HS-27A (cell line): ENCODE results near the gene TRAPPC12.
"Not testable (repeated sequence)": the region's sequence is repeated elsewhere in the genome, so short reads cannot be mapped to it uniquely, and the experiment has no call there.

Experiments used
- DNase-seq: peaks from one replicate; pipeline ENCODE4 v3.0.0-alpha.2; 2012; ENCODE audit warnings: low read depth, missing footprints

TRAPPC12 gene

DNA sequence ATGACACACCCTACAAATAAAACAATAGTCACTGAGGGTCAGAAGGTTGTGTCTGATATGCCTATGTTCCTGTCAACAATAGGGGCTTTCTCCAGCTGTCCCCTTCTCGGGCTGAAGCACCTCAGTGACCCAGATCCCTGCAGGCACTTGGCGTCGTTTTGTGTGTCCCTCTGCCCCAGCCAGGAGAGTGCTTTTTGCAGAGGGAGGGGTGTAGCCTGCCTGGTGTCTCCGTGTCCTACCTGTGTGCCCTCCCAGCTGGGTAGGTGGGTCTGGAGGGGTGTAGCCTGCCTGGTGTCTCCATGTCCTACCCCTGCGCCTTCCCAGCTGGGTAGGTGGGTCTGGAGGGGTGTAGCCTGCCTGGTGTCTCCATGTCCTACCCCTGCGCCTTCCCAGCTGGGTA is 74.5 kb downstream of the TRAPPC12 start:
- not testable (repeated sequence) for DNase-seq

DNA sequence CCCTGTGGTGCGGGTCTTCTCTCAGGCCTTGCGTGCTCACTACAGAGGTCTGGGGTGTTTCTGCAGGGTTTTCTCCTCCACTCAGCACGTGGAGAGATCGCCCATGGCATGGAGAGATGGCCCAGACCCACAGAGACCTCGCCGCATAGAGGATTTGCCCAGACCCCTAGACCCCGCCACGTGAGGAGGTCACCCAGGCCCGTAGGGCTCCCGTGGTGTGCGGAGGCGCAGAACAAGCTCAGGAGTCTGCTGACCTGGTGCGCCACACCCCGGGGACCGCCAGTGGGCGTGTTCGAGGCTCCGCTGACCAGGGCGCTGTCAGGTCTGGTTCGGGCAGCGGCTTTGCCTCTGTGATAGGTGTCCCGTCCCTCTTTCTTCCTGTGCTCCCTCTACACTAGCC is 75.3 kb downstream of the TRAPPC12 start:
- DNase-seq: no peak

DNA sequence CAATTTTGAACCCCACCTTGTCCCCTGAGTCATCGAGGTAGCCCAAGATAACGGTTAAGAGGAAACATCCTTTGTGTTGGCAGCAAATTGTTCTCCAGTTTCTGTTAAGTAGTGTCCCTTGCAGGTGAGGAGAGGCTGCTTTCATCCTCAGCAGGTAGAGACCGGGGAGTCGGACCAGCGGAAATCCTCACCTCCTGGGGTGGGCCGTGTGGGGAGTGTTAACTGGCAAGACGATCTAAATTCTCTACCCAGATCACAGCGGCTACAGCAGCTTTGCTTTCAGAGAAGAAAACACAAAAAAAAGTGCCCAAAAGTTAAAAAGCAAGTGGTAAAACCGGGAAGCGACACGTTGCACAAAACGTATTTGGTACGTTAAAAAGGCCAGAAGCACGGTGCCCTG is 76.6 kb downstream of the TRAPPC12 start:
- DNase-seq: no peak

DNA sequence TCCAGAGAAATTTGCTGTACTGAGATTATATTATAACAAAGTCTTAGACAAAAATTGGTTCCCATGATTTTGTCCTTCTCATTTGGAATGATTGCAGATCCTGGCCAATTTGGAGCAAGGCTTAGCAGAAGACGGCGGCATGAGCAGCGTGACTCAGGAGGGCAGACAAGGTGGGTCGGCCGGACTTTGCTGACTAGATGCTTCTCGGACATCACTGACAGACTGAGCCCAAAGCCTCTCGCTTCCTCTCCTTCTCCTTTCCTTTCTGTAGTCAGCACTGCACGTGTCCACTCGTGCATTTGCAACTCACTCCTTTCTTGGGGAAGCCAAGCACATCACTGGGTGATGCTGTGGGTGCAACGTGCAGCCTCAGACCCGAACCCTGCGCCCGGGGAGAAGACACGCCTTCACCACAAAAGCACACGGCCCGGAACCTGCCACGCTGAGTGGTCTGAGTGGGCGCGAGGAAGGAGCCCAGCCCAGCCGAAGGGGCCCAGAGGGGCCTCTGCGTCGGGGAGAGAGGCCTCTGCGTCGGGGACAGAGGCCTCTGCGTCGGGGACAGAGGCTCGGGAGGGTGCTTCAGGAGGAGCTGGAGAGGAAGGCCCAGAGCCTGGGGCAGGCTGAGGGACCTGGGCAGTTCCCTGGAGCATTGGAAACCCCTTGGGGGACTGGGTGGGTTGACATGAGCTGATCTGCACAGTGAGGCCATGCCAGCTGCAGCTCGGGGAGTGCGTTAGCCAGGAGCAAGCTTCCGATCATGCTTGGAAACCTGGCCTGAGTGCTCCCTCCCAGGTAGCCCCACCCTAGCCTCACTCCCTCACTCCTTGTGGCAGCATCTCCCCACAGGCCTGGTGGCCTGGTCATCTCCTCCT is 78.3 kb downstream of the TRAPPC12 start:
- no peak for DNase-seq

DNA sequence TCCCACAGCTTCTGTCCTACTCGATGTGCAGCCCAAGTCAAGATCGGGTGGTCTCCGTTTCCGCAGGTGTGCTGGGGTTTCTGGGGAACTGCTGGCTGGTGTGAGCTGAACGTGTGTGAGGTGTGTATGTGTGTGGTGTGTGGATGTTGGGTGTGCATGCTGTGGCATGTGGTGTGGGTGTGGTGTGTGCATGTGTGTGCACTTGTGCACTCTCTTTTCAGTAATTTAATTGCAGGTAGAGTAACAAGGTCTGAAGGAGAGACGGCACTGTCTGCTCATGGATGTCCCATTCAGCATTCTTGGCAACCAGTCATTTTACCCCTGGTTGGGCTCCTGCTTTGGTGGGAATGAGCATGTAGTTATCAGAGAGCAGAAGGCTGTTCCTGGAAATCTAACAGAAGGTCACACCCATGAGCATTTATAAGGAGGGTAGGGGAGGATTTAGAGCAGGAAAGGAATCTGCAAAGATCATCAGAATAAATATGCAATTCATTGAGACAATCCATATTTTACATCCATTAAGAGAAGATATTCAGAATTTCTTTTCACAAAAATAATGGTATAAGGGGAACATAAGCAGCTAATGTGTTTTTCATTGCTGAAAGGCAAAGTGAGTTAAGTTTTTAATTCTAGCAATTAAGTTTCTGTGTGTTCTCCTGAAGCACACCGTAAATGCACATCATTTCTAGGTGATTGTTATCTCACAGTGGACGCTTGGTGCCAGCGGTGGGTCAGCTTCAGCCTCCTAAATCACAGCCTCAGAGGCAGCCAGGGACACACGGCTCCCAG is 79.1 kb downstream of the TRAPPC12 start:
- DNase-seq: no peak

DNA sequence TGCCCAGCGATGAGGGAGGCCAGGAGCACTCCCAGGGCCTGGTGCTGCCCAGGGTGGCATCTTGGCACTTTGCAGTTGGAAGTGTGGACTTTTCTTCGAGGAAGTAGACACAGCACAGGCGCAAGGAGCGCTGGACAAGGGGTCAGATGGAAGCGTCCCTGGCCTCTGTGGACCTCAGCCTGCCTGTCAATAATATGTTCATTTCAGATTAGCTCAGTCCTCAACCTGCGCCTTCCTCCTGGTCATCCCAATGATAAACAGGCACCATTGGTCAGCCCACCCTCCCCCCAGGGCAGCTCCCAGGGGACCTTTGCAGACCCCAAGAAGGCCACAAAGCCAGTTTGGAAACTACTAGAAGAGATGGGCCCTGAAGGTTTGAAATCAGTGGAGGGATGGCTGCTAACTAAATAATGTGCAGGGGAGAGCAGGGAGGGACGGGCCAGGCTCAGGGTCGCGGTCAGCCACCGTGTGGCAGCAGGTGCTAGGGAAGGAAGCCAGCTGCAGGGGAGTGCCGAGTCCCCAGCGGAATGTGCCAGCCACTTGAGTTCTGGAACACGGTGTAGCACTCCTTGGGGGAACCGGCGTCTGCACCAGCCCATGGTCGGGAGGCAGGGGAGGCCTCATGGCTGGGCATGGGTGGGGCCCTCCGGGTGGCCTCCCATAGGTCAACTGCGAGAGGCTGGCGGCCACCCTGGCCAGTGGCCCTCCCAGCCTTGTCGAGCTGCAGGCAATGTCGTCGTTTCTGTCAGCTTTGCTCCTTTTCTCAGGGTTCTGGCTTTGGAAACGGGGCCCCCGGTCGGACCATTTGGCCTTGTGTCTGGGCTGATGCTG is 79.9 kb downstream of the TRAPPC12 start:
- DNase-seq: no peak

DNA sequence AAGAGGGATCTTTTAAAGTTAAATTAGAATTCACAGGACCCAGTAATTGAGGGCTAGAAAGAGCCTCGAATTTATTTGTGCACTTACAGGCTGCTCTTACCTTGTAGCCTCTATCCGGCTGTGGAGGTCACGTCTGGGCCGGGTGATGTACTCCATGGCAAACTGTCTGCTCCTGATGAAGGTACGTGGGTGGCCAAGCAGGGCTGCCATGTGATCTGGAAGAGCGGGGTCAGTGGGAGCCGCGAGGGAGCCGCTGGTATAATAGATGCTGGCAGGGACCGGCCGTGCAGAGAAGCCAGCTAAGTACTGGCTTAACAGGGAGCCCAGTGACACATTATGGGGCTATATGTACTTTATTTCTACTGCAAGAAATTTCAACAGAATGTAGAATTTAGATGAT is 80.7 kb downstream of the TRAPPC12 start:
- no peak for DNase-seq

DNA sequence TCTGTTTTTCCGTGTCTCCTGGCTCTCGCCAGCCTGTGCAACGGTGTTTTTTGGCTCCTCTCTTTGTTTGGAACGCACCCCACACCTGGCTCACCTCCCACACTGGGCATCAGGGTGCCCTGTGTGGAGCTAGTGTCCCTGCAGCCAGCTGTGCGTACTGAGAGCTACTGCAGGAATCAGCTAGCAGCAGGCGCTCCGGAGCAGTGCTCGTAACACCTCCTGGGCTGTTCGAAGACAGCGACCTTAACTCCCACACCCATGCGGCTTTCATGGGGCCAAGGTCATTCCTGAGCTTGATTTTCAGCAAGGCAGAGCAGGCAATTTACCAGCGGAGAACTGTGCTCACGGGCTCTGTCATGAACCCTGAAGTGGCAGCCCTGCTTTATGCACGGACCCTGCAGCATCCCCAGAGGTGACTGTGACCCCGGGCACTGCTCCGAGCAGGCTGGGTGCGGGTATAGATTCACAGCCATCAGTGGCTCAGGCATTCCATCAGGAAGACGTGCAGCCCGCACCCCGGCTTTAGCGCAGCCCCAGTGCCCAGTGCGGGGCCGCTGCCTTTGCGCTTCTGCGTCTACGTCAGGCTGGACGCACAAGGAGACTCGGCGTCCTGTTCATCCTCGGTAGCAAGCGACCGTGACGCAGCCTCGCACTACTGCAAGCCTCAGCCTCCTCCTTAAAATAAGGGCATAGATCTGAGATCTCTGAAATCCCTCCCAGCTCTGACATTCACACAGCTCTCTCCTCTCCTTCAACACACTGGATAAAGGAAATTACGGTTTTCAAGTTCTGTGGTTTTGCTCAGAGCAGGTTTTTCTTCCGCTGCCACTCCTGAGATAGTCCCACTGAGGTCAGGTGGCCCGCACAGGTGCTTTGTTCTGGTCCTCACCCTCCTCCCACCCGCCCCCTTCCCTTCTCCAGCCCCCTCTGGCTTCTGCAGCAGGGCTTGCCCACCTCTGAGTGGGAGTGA is 81.6 kb downstream of the TRAPPC12 start:
- DNase-seq: no peak

DNA sequence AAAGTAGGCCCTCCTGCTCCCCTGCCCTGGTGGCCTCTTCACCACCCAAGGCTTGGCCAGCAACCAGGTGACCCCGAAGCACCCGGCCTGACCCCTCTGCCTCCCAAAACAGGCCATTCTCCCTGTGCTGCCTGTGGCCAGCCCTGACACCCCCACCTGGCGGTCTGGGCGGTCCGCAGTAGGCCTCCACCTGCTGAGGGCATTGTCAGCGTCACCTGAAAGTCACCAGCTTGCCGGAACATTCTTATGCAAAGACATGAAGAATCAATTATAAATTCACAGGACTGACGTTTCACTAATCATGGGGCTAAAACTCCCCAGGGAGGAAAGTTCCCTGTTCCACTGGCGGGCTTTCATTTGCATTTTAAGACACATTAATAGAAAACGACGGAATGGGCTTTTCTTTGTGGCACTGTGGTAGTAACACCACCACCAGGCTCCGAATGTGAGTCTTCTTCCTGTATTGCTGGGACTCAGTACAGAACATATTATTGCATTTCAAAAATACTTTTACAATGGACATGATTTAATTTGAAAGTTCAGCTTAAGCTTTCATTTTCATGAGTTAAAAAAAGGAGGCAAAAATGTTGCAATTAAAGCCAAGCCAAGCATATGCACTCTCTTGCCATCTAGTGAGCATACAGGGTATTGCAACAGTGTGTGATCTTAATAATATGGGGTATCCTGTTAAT is 82.5 kb downstream of the TRAPPC12 start:
- DNase-seq: no peak

DNA sequence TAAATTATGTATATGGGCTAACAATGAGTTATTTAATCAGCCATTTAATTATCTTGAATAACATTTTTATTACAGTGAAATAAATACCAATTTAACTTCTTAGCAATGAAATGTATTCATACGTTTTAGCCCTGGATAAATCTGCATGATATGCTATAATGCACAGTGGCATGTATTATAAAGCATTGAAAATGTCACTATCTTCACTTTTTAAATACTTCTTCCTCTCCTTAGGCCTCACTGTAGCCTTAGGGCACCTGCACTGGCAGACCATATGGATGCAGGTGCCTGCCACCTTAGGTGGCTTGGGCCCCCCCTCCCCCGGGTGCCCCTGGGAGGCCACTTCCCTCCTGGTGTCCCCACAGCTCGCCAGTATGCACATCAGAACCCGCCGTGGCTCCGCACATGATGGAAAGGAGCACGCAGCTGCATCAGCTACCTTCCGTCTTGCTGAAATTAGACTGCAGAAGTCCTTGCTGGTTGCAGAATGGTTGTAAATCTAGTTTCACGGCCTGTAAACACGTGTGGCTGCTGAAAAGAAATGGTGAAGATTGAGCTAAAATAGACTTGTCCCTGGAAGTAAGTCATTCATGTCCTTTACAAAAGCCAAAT is 83.1 kb downstream of the TRAPPC12 start:
- DNase-seq: no peak

DNA sequence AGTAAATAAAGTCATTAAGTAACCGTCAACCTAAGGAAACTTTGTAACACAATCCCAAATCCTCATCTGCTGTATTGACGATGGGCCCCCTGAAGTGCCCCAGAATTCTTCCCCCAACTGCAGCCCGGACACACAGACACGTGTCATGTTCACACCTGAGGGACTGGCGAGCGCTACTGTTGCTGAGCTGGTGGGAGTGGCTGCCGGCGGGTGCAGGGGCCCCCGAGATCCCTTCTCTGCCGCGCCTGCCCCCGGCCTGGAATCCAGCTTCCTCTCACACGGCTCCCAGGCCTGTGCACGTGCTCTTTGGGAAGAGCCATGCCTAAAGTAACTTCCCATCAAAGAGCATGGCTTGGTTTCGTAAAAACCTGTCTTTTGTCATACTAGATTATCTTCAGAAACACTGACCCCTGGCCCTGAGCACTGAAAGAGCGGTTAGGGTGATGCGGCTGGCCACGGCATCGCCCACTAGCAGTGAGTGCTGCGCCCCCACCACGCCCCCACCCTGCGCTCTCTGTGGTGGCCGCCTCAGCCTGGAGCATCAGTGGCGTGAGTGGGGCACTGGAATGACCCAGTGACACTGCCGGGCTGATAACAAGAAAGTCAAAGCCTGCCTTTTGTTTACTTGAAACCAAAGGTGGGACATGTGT is 83.8 kb downstream of the TRAPPC12 start:
- no peak for DNase-seq

DNA sequence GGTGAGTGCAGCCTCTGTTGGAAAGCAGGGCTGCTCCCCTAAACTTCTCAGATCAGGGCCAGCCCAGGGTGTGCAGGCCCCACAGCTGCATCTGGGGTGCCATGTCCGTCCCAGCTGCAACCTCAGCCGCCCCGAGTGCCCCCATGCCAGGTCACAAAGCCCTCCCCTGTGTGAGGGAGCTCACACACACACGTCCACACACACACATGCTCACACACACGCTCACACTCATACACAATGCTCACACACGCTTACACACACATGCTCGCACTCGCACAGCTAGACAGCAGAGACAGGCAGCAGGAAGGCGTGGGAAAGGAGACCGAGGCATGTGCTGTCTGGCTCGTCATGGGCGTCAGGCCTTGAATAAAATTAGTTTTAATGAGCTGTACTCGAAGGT is 84.5 kb downstream of the TRAPPC12 start:
- no peak for DNase-seq

DNA sequence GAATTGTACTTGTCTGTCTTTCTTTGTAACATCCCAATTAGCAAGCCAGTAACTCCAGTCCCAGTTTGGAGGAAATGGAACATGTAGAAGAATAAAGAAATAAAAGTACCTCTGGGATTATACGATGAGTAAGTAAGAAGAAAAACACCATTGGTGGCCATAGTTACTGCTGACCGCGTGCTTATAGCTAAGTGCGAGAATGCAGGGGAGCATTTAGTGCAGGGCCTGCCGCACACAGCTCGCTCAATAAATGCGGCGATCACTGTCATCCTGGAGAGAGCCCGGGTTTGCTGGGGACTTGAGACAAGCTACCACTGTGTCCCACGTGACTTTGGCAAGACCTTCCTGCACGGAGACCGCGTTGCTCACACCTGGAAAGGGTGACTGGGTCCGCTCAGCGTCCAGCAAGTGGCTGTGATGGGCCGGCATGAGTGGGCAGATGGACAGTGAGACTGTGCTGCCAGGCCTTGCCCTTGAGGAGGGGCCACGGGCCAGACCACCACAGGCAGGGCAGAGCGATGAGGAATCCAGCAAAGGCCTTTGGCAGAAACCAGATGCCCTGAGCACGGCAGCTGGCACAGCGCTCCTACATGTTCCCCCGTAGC is 85.0 kb downstream of the TRAPPC12 start:
- DNase-seq: no peak

DNA sequence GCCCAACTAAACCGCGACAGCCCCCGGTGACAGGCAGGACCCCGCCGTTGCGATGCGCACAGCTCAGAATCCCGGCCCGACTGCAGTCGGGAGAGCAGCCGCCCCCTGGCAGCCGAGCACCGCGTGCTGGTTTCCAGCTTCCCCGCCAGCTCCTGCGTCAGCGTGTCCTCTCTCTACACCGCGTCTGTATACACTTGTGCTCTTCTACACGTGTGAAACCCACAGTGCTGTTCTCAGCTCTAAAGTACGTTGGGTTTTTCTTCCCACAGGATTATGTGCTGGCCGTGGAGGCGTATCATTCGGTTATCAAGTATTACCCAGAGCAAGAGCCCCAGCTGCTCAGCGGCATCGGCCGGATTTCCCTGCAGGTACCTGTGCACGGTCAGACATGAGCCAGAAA is 85.8 kb downstream of the TRAPPC12 start:
- no peak for DNase-seq

DNA sequence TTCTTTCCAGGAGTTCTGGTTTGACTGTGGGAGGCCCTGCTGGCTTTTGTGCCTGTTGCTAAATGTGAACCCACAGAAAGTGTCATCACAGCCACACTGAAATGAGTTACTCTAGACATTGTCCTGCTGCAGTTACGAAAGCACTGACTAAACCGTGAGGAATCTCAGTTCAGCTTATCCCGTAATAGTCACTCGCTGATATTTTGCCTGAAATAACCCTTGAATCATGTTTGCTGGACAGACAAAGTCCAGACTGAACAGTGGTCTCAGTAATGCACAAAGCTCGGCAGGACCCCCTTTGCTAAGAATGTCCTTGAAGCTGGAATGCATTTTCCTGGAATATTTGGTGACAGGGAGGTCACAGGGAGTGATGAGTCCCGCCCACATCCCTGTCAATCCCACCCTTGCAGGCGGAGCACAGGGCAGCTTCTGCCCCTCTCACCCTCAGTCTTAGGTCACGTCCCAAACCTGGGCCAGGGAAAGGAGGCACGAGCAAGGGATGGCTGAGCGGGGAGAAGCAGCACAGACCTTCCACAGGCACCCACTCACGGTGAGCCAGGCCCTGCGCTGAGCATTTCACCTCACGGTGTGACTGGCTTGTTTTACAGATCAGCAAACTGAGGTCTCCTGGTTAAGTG is 86.5 kb downstream of the TRAPPC12 start:
- peak; percentile 26 for DNase-seq

DNA sequence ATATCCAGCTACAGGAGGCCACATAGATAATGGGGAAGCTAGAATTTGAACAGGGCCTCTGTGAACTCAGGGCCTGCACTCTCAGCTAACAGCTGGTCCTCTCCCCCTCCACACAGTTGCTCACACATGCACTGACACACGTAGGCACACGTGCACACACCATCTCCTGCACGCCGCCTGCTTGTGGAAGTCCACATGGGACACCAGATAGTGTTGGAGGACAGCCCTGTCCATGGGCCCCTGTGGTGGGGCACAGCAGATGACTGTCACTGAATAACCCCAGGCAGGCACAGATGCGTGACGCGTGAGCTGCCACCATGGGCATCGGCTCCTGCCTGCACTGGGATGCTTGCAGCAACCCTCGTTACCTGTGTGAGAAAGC is 87.0 kb downstream of the TRAPPC12 start:
- no peak for DNase-seq

DNA sequence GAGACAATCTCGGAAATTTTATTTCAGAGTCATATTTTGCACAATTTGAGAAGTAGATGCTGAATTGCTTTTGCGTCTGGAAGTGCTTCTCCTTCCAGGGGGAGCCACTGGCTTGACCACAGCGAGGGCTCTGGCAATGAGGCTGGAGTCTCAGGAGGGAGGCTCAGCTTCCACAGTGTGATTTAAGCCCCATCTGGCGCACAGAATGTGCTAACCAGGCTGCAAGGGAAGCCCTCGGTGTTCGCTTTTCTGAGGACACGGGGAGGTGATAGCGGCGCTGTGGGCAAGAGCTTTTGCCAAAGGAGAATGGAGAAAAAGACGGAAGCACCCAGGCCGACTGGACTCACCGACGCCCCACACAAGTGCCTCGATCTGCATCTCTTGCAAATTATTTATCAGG is 87.5 kb downstream of the TRAPPC12 start:
- DNase-seq: no peak

DNA sequence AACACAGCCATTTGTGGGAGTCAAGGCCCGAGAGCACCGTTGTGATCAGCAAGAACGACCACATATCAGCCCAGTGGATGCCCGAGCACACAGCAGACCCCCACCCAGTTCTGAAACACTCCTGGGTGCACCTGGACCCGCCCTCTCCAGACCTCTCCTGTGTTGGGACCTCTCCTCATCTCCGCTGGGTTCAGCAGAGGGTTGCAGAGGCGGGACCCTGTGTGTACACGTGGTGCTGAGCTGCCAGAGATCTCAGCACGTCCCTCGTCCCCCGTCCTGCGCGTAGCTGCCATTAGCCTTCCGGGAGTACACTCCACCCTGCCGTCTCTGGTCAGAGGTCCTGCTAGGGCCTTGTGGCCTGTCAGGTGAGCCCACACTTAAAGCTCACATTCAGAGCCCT is 88.2 kb downstream of the TRAPPC12 start:
- DNase-seq: no peak
